GM10248 (cell line): Measurements from ENCODE around the gene GALNS.

Source experiments
- CTCF ChIA-PET: fragments of 300-600 bp; sonication (Branson Sonifier 250); formaldehyde crosslinking; extraction: SDS; loops from one replicate; lab custom pipeline; 2021; ENCODE audit warnings: antibody characterized with exemption; lab: Yijun Ruan, JAX
- POLR2A ChIA-PET: fragments of 350-650 bp; sonication (Branson Sonifier 250); formaldehyde crosslinking; extraction: SDS; loops from one replicate; lab custom pipeline; 2020; ENCODE audit warnings: antibody characterized with exemption; lab: Yijun Ruan, JAX
- DNase-seq: peaks from one replicate; pipeline ENCODE4 v3.0.0; 2012; ENCODE audit errors: extremely low spot score
- TF ChIP-seq, protein P1 (sequence below): IDR thresholded peaks from 2 replicates; pipeline ENCODE4 v1.5.1; 2012; ENCODE audit warnings: mild to moderate bottlenecking, low read depth; ENCODE audit errors: extremely low read depth, missing control alignments, control extremely low read depth

The GALNS gene

DNA sequence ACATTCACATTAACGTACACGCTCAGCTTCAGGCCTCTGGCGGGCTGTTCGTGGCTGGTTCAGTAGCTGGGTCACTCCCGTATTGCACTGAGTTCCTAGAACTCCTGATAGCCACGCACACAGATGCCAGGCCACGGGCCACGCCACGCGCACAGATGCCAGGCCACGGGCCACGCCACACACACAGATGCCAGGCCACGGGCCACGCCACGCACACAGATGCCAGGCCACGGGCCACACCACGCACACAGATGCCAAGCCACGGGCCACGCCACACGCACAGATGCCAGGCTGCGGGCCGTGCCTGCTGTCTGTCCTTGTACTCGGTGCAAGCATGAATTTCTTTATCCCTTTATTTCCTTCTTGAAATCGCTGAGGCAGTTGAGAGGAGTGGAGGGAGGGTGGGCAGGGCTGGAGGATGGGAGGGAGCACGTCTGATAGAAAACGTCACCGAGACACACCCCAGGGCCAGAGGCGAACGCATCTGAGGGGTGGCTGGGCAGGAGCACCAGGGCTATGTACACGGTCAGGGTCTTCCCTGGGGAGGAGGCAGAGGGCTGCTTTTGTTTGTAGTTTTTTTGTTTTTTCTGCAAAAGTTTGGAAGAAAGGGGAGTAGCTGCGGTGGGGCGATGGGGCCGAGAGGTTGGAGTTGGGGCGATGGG is 18.3 kb upstream of the GALNS start:
- POLR2A ChIA-PET, result no interaction called here
- DNase-seq, result no peak
- CTCF ChIA-PET, result no interaction called here
- TF ChIP-seq, protein P1, sequence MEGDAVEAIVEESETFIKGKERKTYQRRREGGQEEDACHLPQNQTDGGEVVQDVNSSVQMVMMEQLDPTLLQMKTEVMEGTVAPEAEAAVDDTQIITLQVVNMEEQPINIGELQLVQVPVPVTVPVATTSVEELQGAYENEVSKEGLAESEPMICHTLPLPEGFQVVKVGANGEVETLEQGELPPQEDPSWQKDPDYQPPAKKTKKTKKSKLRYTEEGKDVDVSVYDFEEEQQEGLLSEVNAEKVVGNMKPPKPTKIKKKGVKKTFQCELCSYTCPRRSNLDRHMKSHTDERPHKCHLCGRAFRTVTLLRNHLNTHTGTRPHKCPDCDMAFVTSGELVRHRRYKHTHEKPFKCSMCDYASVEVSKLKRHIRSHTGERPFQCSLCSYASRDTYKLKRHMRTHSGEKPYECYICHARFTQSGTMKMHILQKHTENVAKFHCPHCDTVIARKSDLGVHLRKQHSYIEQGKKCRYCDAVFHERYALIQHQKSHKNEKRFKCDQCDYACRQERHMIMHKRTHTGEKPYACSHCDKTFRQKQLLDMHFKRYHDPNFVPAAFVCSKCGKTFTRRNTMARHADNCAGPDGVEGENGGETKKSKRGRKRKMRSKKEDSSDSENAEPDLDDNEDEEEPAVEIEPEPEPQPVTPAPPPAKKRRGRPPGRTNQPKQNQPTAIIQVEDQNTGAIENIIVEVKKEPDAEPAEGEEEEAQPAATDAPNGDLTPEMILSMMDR, result no peak

DNA sequence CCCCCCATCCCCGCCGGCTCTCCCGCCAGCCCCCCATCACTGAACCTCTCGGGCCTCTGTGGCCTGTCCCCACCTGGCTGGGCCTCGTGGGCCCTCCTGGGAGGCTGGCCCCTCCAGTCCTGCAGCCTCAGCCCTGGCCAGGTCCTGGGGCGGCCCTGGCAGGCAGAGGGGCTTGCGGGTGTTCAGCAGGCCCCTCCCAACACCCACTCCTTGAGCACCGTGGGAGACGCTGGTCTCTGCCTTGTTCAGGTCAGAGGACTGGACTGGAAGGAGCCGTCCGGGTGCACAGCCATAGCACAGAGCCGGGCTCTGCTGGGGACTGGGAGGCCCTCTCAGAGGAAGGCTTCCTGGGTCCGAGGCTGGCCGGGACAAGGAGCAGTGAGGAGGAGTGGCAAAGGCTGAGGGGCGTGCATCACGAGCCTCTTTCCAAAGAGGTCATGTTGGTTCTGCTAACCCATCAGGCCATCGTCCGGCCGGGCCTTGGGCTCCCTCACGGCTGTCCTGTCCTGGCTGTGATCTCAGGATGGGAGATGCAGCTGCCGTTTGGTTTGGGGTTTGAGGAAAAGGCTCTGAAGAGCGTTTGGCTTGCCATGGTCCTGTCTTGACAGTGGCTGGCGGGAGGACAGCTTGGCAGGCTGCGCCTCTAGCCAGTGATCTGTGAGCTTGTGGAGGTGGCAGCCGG is 16.0 kb upstream of the GALNS start:
- ChIA-PET CTCF (interaction anchor here (0.8 to 1.7 kb wide), 3 partner anchors 15 to 136 kb away, joined by 3 to 8 read pairs (median 4); partner anchors contain the start of genes GALNS and TRAPPC2L), POLR2A (no interaction called here)
- TF ChIP-seq, protein P1, result no peak
- no peak for DNase-seq

DNA sequence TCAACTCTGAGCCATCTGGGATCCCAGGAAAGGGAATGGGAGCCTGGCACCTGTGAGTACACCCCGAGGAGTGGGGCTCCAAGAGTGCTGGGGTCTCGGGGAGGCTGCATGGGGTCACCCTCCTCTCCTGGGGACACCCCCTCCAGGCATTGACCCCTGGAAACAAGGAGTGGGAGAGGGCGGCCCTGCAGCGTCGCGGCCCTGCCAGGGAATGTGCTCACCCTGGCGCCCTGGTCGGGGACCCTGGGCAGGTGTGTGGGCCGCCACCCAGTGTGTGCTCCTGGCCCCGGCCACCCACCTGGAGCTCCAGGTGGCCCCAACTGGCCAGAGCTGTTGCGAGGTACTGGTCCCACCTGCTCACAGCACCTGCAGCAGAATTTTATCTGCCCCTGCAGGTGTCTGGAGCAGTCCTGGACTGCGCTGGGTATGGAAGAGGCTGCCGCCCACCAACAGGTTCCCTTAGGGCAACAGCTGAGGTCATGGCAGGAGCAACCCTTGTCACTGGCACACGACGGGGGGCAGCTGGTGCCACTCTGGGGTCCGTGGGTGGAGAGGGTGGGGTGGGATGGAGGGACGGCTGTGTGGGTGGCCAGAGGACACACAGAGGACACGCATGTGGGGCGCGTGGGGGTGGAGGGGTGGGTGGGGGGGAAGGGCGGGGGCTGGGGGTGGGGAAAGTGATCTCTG is 15.1 kb upstream of the GALNS start:
- ChIA-PET POLR2A (no interaction called here), CTCF (interaction anchor here (0.8 to 1.7 kb wide), 4 partner anchors 14 to 1039 kb away, joined by 3 to 6 read pairs (median 4); no protein-coding TSS in a partner anchor)
- DNase-seq, result no peak
- TF ChIP-seq, protein P1, result no peak

DNA sequence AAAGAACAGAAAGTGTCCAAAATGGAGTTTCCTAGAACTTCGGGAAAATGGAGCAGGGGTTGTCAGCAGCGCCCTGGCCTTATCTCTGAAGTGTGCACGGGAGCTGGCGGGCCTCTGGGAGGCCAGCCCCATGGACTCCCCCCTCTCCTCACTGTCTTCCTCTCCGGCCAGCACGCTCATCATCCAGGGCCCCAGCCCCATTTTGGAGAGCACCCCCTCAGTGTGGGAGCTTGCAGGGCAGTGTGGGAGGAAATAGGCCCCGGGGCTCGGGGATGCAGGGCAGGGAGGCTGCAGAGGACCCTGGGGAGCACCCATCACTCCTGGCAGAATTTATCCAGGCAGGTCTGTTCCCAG is 14.6 kb upstream of the GALNS start:
- POLR2A ChIA-PET, result no interaction called here
- no peak for DNase-seq
- TF ChIP-seq, protein P1, result no peak
- CTCF ChIA-PET, result interaction anchor here (0.7 to 1.7 kb wide), 4 partner anchors 13 to 1039 kb away, joined by 3 to 6 read pairs (median 4); no protein-coding TSS in a partner anchor

DNA sequence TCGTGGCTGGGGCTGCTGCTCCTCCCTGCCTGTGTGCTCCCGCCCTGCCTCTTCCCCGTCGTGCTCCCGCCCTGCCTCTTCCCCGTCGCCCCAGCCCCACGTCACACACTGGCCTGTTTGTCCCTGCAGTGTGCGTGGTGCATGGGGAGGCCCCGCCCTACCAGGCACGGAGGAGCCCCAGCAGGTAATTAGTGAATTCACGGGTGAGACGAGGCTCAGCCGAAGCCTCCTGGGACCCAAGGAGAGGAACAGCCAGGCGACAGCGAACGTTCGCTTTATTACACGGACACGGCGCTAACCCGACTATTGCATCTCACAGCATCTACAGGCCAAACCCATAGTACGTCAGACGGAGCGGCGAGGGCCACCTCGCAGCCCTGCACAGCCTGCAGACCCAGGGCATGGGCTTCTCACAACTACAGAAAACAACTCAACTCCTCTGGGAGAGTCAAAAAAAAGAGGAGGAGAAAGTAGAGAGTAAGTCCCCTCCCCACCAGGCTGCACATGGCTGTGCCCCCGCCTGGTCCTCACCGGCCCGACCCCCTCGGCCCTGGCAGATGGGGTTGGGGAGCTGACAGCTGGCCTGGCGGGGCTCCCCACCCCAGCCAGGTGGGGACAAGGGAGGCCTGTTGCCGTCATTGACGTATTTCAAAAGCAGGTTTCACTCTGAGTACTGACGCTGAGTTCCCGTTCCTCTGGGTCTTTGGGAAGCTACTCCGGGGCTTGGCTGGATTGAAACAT is 14.0 kb upstream of the GALNS start:
- TF ChIP-seq, protein P1, result no peak
- DNase-seq, result peak; percentile 67
- CTCF ChIA-PET, result interaction anchor here (0.7 to 1.4 kb wide), 3 partner anchors 13 to 1040 kb away, joined by 3 to 6 read pairs (median 3); no protein-coding TSS in a partner anchor
- POLR2A ChIA-PET, result no interaction called here

DNA sequence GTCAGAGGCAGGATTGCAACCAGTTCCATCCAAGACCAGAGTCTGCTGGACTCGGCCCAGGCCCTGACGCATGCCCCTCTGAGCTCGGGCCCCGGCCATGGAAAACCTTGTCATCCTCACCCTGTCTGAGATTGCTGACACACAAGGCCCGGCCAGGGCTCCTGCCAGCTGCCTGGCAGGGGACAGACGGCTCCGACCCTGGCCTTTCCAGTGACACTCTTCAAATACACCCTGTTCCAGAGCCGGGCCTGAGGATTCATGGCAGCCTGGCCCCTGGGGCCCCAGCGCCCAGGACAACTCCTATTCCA is 12.9 kb upstream of the GALNS start:
- TF ChIP-seq, protein P1, result no peak
- CTCF ChIA-PET, result no interaction called here
- POLR2A ChIA-PET, result no interaction called here
- no peak for DNase-seq
